HCT116 (cell line): ENCODE data around the gene MAPK4. TPM values are rescaled to one million over a fixed set of nuclear protein-coding genes. Genes with fewer than 3 reads are reported as not detected.
A peak's percentile ranks its signal among the peaks of the same experiment; 100 is the strongest.
"Not testable (repeated sequence)": the region's sequence is repeated elsewhere in the genome, so short reads cannot be mapped to it uniquely, and the experiment has no call there.

Experiments
- ATAC-seq: fragments of 200-7000 bp; cut with Tn5 transposase; 2 replicates; pipeline ENCODE4 v1.9.1; 2020; ENCODE audit warnings: mild to moderate bottlenecking, moderate library complexity
- Bru-seq: library from RNA; stranded (reverse); fragments of 400-500 nt; gene quantifications from one replicate; lab custom pipeline; 2021; lab: Mats Ljungman, UMichigan
- BruChase-seq, 2 experiments: library from RNA; stranded (reverse); fragments of 400-500 nt; gene quantifications; one replicate each; lab custom pipeline; 2021; lab: Mats Ljungman, UMichigan
- BruUV-seq: library from RNA; stranded (reverse); fragments of 400-500 nt; replicated peaks from 2 replicates; lab custom pipeline; 2021; lab: Mats Ljungman, UMichigan
- CTCF ChIA-PET: fragments of 300-600 bp; sonication (Branson Sonifier 250); formaldehyde crosslinking; loops from one replicate; lab custom pipeline; 2021; ENCODE audit warnings: antibody characterized with exemption; lab: Charles Lee
- POLR2A ChIA-PET: fragments of 300-600, 350-600 bp; sonication (Branson Sonifier 250); formaldehyde crosslinking; loops from one replicate; lab custom pipeline; 2021; ENCODE audit warnings: antibody characterized with exemption; lab: Charles Lee
- RAD21 ChIA-PET, 2 experiments: fragments of 300-600 bp; sonication (Branson Sonifier 250); formaldehyde crosslinking; loops; one replicate each; lab custom pipeline; 2023; ENCODE audit warnings: low total read pairs in 2 of 2; ENCODE audit not compliant: uncharacterized antibody in 2 of 2, unreplicated experiment in 2 of 2, low non-redundant PET in 1 of 2; lab: Charles Lee
- DNase-seq: peaks from one replicate; pipeline ENCODE4 v3.0.0-alpha.2; 2010; ENCODE audit warnings: low read depth, low spot score
- H2AFZ ChIP-seq: fragments of 200-600 bp; shearing (Covaris generic), sonication (generic); 2 replicates; pipeline ENCODE4 v1.6.1; 2017; ENCODE audit warnings: low read depth, mixed run types, mixed read lengths, antibody characterized with exemption, low read length; ENCODE audit not compliant: poor library complexity, severe bottlenecking
- H3K27ac ChIP-seq: 2 replicates; pipeline ENCODE4 v1.5.1; 2012; ENCODE audit warnings: low read depth, low read length
- H3K27me3 ChIP-seq: fragments of 200-600 bp; sonication (generic); 2 replicates; pipeline ENCODE4 v1.6.1; 2016; ENCODE audit warnings: mixed run types, low read length, mixed read lengths; ENCODE audit not compliant: insufficient read depth
- H3K36me3 ChIP-seq, 2 experiments: fragments of 200-500 bp in 1 of 2; fragments of 200-600 bp in 1 of 2; sonication (Bioruptor generic) in 1 of 2; sonication (generic) in 1 of 2; 2 replicates each; pipeline versions ENCODE4 v1.5.1 to v1.6.1; 2014 to 2016; ENCODE audit warnings: low read length in 2 of 2, inconsistent platforms in 1 of 2, mixed read lengths in 1 of 2, mixed run types in 1 of 2; ENCODE audit not compliant: insufficient read depth in 2 of 2, control insufficient read depth in 1 of 2
- H3K4me1 ChIP-seq, 2 experiments: fragments of 200-600 bp in 1 of 2; sonication (generic) in 1 of 2; 2 replicates each; pipeline versions ENCODE4 v1.5.1 to v1.6.1; 2012 to 2017; ENCODE audit warnings: low read length in 2 of 2, inconsistent platforms in 1 of 2, mild to moderate bottlenecking in 1 of 2, mixed read lengths in 1 of 2, mixed run types in 1 of 2, moderate library complexity in 1 of 2; ENCODE audit not compliant: insufficient read depth in 2 of 2, control insufficient read depth in 1 of 2
- H3K4me2 ChIP-seq: fragments of 200-600 bp; sonication (generic); 2 replicates; pipeline ENCODE4 v1.6.1; 2017; ENCODE audit warnings: mixed run types, low read length, mixed read lengths
- H3K4me3 ChIP-seq, 2 experiments: fragments of 200-600 bp in 1 of 2; sonication (generic) in 1 of 2; replicated peaks in 1 of 2; 2 replicates each; pipeline ENCODE4 v1.5.1; 2011 to 2016; ENCODE audit warnings: low read length in 2 of 2, control low read depth in 1 of 2, low read depth in 1 of 2, mild to moderate bottlenecking in 1 of 2, mixed read lengths in 1 of 2, mixed run types in 1 of 2
- H3K79me2 ChIP-seq: fragments of 200-600 bp; sonication (generic); 2 replicates; pipeline ENCODE4 v1.6.1; 2017; ENCODE audit warnings: mild to moderate bottlenecking, mixed run types, low read length, moderate library complexity, mixed read lengths; ENCODE audit not compliant: insufficient read depth
- H3K9ac ChIP-seq: fragments of 200-600 bp; sonication (generic); 2 replicates; pipeline ENCODE4 v1.6.1; 2016; ENCODE audit warnings: low read length, mixed read lengths
- H3K9me2 ChIP-seq: fragments of 200-600 bp; sonication (generic), shearing (Covaris generic); 2 replicates; pipeline ENCODE4 v1.6.1; 2017; ENCODE audit warnings: mixed run types, mild to moderate bottlenecking, moderate library complexity; ENCODE audit not compliant: insufficient read depth
- H3K9me3 ChIP-seq, 2 experiments: fragments of 200-500 bp in 1 of 2; fragments of 200-600 bp in 1 of 2; sonication (Bioruptor generic) in 1 of 2; sonication (generic) in 1 of 2; 2 replicates each; pipeline ENCODE4 v1.6.1; 2014 to 2017; ENCODE audit warnings: low read length in 2 of 2, mixed read lengths in 2 of 2, inconsistent platforms in 1 of 2, low read depth in 1 of 2, mild to moderate bottlenecking in 1 of 2, mixed run types in 1 of 2, moderate library complexity in 1 of 2; ENCODE audit not compliant: control insufficient read depth in 1 of 2, insufficient read depth in 1 of 2
- H4K20me1 ChIP-seq: fragments of 200-600 bp; sonication (generic), shearing (Covaris generic); 2 replicates; pipeline ENCODE4 v1.6.1; 2017; ENCODE audit warnings: mixed run types, mild to moderate bottlenecking, moderate library complexity; ENCODE audit not compliant: insufficient read depth
- POLR2AphosphoS5 ChIP-seq: IDR thresholded peaks from 2 replicates; pipeline ENCODE4 v1.6.1; 2011; ENCODE audit warnings: mild to moderate bottlenecking, low read depth, low read length, moderate library complexity
- SIN3A ChIP-seq: IDR thresholded peaks from 2 replicates; pipeline ENCODE4 v1.6.1; 2012; ENCODE audit warnings: low read depth
- ZFX ChIP-seq: fragments of 450-650 bp; IDR thresholded peaks from 2 replicates; pipeline ENCODE4 v1.6.1; 2017
- intact Hi-C: fragments of 100-400 bp; cut with micrococcal nuclease; formaldehyde crosslinking; loops from 2 replicates; pipeline ENCODE4 v1.10.0; 2022
- long read RNA-seq: library from polyadenylated mRNA; unstranded; transcript quantifications from one replicate; pipeline ENCODE4 v2.0.0, GENCODE V29; 2021; ENCODE audit not compliant: unreplicated experiment
- polyA plus RNA-seq: library from polyadenylated mRNA; unstranded; fragments of >200 nt; gene quantifications from 2 replicates; pipeline ENCODE4 v1.2.1, GENCODE V29; 2012; ENCODE audit warnings: missing spikeins
- total RNA-seq: library from RNA; stranded (reverse); gene quantifications from one replicate; pipeline ENCODE4 v1.2.1, GENCODE V29; 2021; ENCODE audit not compliant: unreplicated experiment

MAPK4 gene
- total RNA-seq (0.89 TPM), Bru-seq, nascent RNA (percentile 26 among the genes with signal in this experiment), BruChase-seq, experiment 1, labeled RNA remaining after a 6-hour chase (percentile 12 among the genes with signal in this experiment), BruChase-seq, experiment 2, labeled RNA remaining after a 2-hour chase (percentile 22 among the genes with signal in this experiment)
- polyA plus RNA-seq = 0.32 and 0.43 TPM in 2 replicates
- long read RNA-seq, partial matches to known transcripts = 0 of 1 reads
- long read RNA-seq, other reads (novel, unspliced or antisense) = 1 of 1 reads

DNA sequence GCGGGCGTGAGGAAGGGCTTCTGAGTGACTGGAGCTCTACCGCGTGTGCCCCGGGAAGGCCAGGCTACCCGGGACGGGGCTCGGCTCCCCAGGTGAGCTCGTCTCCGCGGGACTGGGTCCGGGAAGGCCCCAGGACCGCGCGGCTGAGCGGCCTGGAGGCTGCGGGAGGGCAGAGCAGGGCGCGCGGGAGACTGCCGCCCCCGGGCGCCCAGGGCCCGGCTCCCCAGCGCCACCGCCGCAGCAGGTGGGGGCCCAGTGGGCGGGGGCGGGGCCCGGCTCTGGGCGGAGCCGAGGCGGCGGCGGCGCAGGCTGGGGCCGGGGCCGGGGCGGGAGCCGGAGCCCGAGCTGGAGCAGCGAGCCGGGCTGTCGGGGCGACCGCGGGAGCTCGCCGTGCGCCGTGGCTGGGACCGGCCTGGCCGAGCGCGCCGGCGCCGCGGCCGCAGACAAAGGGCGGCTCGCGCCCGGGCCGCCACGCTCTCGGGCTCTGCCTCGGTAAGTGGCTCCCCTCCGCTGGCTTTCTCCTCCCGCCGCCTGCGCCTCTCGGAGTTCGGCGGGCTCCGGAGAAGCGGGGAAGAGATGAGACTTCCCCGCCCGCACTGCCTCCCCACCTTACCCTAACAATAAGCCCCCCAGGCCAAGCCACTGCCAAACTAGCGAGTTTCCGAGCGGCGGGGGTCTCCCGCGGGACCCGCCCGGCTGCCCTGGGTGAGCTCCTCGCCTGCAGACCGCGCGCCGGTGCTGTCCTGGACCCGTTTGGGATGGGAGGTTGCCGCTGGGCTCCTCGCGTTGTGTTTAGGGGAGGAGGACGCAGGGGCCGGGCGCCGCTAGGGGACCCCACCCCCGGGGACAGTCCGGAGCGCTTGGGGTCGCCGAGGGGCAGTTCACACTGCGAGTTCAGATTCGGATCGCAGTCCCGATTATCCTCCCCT, at the start of gene MAPK4:
MAPK4 (plus strand) TSS at position 336 of the 929 bp plus-strand sequence. CDS start 103,872 bp downstream, outside the sequence.
- CTCF ChIA-PET = no interaction called here
- RAD21 ChIA-PET = no interaction called here
- BruUV-seq = no TSS peak
- intact Hi-C loops = no loop called here
- Histone ChIP-seq H3K79me2 (no peaks in the 10 kb centered on the region), H3K4me3 (peak within 1 kb of the TSS; percentile 48 to 61), H3K9ac (peak within 1 kb of the TSS; percentile 55; the same call in 1 of the 2 replicates), H3K9me3 (peaks cover 0 to under 1% of the 10 kb centered on the region in 2 experiments; a peak in 1 of 4 replicates), H3K36me3 (no peaks in the 10 kb centered on the region), H3K9me2 (no peaks in the 10 kb centered on the region), H3K27ac (no peak within 1 kb of the TSS; the same call in 1 of the 2 replicates), H3K4me1 (no peaks in the 10 kb centered on the region; a peak in 1 of 4 replicates), H2AFZ (no peak within 1 kb of the TSS), H4K20me1 (no peaks in the 10 kb centered on the region), H3K4me2 (peak within 1 kb of the TSS; percentile 76), H3K27me3 (peaks cover 25% of the 10 kb centered on the region)
- no peak for DNase-seq
- 0 out of 2 replicates have a peak, but pooled peaks have one; percentile 25 for TF ChIP-seq POLR2AphosphoS5
- peak; percentile 36 for TF ChIP-seq ZFX
- TF ChIP-seq SIN3A = no peak
- peak; percentile 92 for ATAC-seq
- POLR2A ChIA-PET = no interaction called here

- ATAC-seq, H3K27ac ChIP-seq, H2AFZ ChIP-seq, H4K20me1 ChIP-seq, RAD21 ChIA-PET, H3K79me2 ChIP-seq, CTCF ChIA-PET, DNase-seq, POLR2A ChIA-PET, H3K36me3 ChIP-seq, H3K4me3 ChIP-seq, H3K9me2 ChIP-seq, H3K4me1 ChIP-seq, BruUV-seq, H3K9ac ChIP-seq, H3K9me3 ChIP-seq, H3K27me3 ChIP-seq, H3K4me2 ChIP-seq, intact Hi-C loops: not testable (repeated sequence)
These were observed 42.6 kb upstream of the MAPK4 start for GRCh38 chr18:50517277-50517676.
